H1 (cell line): ENCODE results near the gene PUSL1. TPM values are rescaled to one million over a fixed set of nuclear protein-coding genes. Genes with fewer than 3 reads are reported as not detected.
A peak's percentile ranks its signal among the peaks of the same experiment; 100 is the strongest.

Source experiments
- ASH2L ChIP-seq: fragments of 200-600, 300-600 bp; sonication (generic); IDR thresholded peaks from one replicate; pipeline ENCODE4 v1.7.1; 2017; ENCODE audit warnings: low read length
- ATF2 ChIP-seq: IDR thresholded peaks from 2 replicates; pipeline ENCODE4 v1.6.1; 2012; ENCODE audit warnings: low read length, inconsistent platforms
- ATF3 ChIP-seq: IDR thresholded peaks from 2 replicates; pipeline ENCODE4 v1.6.1; 2011; ENCODE audit warnings: low read depth, mild to moderate bottlenecking, low read length; ENCODE audit not compliant: insufficient read depth
- BCL11A ChIP-seq, 2 experiments: IDR thresholded peaks; one replicate each; pipeline ENCODE4 v1.6.1; 2011; ENCODE audit warnings: low read depth in 2 of 2, low read length in 2 of 2, mild to moderate bottlenecking in 2 of 2
- E2F6 ChIP-seq: IDR thresholded peaks from 2 replicates; pipeline ENCODE4 v1.6.1; 2012; ENCODE audit warnings: inconsistent platforms
- GABPA ChIP-seq: IDR thresholded peaks from 2 replicates; pipeline ENCODE4 v1.6.1; 2011; ENCODE audit warnings: mild to moderate bottlenecking, low read length, moderate library complexity, borderline replicate concordance; ENCODE audit not compliant: insufficient read depth
- HDAC6 ChIP-seq: IDR thresholded peaks from one replicate; pipeline ENCODE4 v1.7.1; 2012; ENCODE audit warnings: low read depth, mild to moderate bottlenecking, inconsistent platforms, low read length, moderate library complexity
- KDM1A ChIP-seq: fragments of 200-600, 300-600 bp; sonication (generic); IDR thresholded peaks from 2 replicates; pipeline ENCODE4 v1.7.1; 2016; ENCODE audit warnings: mild to moderate bottlenecking, low read length, borderline replicate concordance
- MAFK ChIP-seq: IDR thresholded peaks from 2 replicates; pipeline ENCODE4 v1.6.1; 2012; ENCODE audit warnings: low read depth, mild to moderate bottlenecking, improper control_type of control experiment, low read length
- MAX ChIP-seq: IDR thresholded peaks from 2 replicates; pipeline ENCODE4 v1.6.1; 2012; ENCODE audit warnings: inconsistent platforms
- NANOG ChIP-seq: IDR thresholded peaks from 2 replicates; pipeline ENCODE4 v1.6.1; 2011; ENCODE audit warnings: low read length, low read depth, mild to moderate bottlenecking, inconsistent platforms; ENCODE audit not compliant: insufficient read depth, poor library complexity, severe bottlenecking
- NRF1 ChIP-seq: IDR thresholded peaks from 2 replicates; pipeline ENCODE4 v1.6.1; 2011; ENCODE audit warnings: mild to moderate bottlenecking, low read depth, low read length, improper control_type of control experiment
- POU5F1 ChIP-seq: IDR thresholded peaks from 2 replicates; pipeline ENCODE4 v1.6.1; 2011; ENCODE audit warnings: low read depth, mild to moderate bottlenecking, low read length, moderate library complexity
- SIN3A ChIP-seq, 2 experiments: IDR thresholded peaks in 1 of 2; conservative IDR thresholded peaks in 1 of 2; 2 replicates each; pipeline ENCODE4 v1.6.1; 2011 to 2012; ENCODE audit warnings: low read length in 2 of 2, improper control_type of control experiment in 1 of 2, low read depth in 1 of 2, mild to moderate bottlenecking in 1 of 2
- SIX5 ChIP-seq: IDR thresholded peaks from 2 replicates; pipeline ENCODE4 v1.6.1; 2011; ENCODE audit warnings: mild to moderate bottlenecking, low read depth, low read length
- SP1 ChIP-seq: IDR thresholded peaks from 2 replicates; pipeline ENCODE4 v1.6.1; 2011; ENCODE audit warnings: low read depth, low read length
- SP2 ChIP-seq: IDR thresholded peaks from 2 replicates; pipeline ENCODE4 v1.6.1; 2012; ENCODE audit warnings: mild to moderate bottlenecking, low read length, inconsistent platforms
- TAF1 ChIP-seq: IDR thresholded peaks from 2 replicates; pipeline ENCODE4 v1.6.1; 2011; ENCODE audit warnings: mild to moderate bottlenecking, low read depth, low read length
- ZNF274 ChIP-seq: IDR thresholded peaks from 2 replicates; pipeline ENCODE4 v1.7.0; 2012; ENCODE audit warnings: low read length, borderline replicate concordance; ENCODE audit errors: extremely low read depth
- polyA plus RNA-seq, 7 experiments: library from polyadenylated mRNA; depleted of rRNA in 3 of 7; stranded (reverse) in 5 of 7; unstranded in 2 of 7; fragments of >200 nt in 5 of 7; fragments of 200-250 nt in 2 of 7; gene quantifications; 1 replicate in 5 of 7; 2 replicates in 1 of 7; 4 replicates in 1 of 7; pipeline versions ENCODE4 v1.2.1 to v1.2.3, GENCODE V29; 2011 to 2013; ENCODE audit warnings: missing spikeins in 2 of 7, mixed read lengths in 2 of 7
- total RNA-seq: library from RNA; stranded (reverse); fragmentation: NEBNext Ultra II Directional; extraction: Animal tissue kit (Norgen Biotek cat#: 25700); gene quantifications from 2 replicates; pipeline ENCODE4 v1.2.1, GENCODE V29; 2021
- TF ChIP-seq, protein P1 (sequence below): IDR thresholded peaks from 2 replicates; pipeline ENCODE4 v1.6.1; 2011; ENCODE audit warnings: low read length, improper control_type of control experiment

PUSL1 gene
- total and polyA plus RNA-seq, 2 of the 8 experiments (the other 6 are each of a cell fraction or from before 2014, with no cell fraction given): 38.8 to 87.4 TPM

DNA sequence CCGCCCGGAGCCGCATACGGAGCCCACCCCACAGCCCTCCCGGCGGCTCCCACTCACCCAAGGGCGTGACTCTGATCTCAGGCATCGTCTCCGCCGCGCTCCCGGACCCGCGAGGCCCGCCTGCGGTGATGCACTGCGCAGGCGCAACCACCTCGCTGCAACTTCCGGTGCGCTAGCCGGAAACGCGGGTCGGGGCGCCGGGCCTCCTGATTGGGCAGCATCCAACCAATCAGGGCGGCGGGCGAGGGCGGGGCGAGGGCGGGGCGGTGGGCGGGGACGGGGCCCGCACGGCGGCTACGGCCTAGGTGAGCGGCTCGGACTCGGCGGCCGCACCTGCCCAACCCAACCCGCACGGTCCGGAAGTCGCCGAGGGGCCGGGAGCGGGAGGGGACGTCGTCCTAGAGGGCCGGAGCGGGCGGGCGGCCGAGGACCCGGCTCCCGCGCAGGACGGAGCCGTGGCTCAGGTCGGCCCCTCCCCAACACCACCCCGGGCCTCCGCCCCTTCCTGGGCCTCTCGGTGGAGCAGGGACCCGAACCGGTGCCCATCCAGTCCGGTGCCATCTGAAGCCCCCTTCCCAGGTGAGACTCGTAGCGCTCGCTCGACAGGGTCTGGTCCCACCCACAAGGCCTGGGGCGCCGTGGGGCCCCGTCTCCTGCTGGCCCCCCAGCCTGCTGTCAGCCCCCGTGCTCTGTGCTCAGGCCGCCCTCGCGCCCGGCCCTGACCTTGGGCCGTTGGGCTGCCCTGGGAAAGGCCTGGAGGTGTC is 16.3 kb downstream of the PUSL1 start, which contains the start of the genes CPTP and INTS11 (continued):
- TF ChIP-seq MAX (peak; percentile 44), ATF3 (no peak), BCL11A (IDR thresholded peaks at IDR 0.05; ENCODE audit: low read depth in 2 of 2, low read length in 2 of 2) (no peak), HDAC6 (no peak), ZNF274 (no peak), TAF1 (peak; percentile 64; the same call in 1 of the 2 replicates), SP1 (no peak), GABPA (peak; percentile 87), ASH2L (peak; percentile 46), KDM1A (no peak), SP2 (no peak), E2F6 (0 out of 2 replicates have a peak, but pooled peaks have one; percentile 32), POU5F1 (no peak), MAFK (no peak), SIX5 (no peak), NANOG (no peak), SIN3A (conservative IDR thresholded peaks at IDR 0.05 in 1 of 2, IDR thresholded peaks at IDR 0.05 in 1 of 2; ENCODE audit: low read depth in 1 of 2, low read length in 2 of 2) (no peak), ATF2 (no peak), NRF1 (peak; percentile 85)
- TF ChIP-seq, protein P1, sequence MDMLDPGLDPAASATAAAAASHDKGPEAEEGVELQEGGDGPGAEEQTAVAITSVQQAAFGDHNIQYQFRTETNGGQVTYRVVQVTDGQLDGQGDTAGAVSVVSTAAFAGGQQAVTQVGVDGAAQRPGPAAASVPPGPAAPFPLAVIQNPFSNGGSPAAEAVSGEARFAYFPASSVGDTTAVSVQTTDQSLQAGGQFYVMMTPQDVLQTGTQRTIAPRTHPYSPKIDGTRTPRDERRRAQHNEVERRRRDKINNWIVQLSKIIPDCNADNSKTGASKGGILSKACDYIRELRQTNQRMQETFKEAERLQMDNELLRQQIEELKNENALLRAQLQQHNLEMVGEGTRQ: no peak
